ENCODE results near the gene SLC4A11. TPM values are rescaled to one million over a fixed set of nuclear protein-coding genes. Genes with fewer than 3 reads are reported as not detected.

SLC4A11 gene
- polyA plus RNA-seq, 1 donor (not counting 4 experiments of a cell fraction or from before 2014, with no cell fraction given): 4.7 TPM

- dilution Hi-C loops (cut with MboI; ENCODE audit: extremely low pct_ligation_motif_present, low sequenced_read_pairs): no loop called here
- H4K20me1 ChIP-seq (ENCODE audit: control insufficient read depth, extremely low read depth, insufficient read depth, low read length): no peaks in the 10 kb centered on the region
Measured at GRCh38 chr20:3209946-3210317, 29.1 kb downstream of the SLC4A11 start.

GRCh38 chr20:3209257-3209945 is 29.6 kb downstream of the SLC4A11 start, which contains the start of gene ITPA:
Gene ITPA, plus strand, starts transcription at chr20:3209498. Its CDS starts 54 bp downstream, at chr20:3209552.
- peaks cover 7 to 9% of the 10 kb centered on the region in 2 experiments for H3K36me3 ChIP-seq (ENCODE audit: control insufficient read depth in 2 of 2, extremely low read depth in 1 of 2, insufficient read depth in 2 of 2, low read length in 2 of 2)
- H3K27me3 ChIP-seq (ENCODE audit: control insufficient read depth, extremely low read depth, insufficient read depth, low read length): no peaks in the 10 kb centered on the region
- peak within 1 kb of the TSS; percentile 74 for H3K9ac ChIP-seq (ENCODE audit: control insufficient read depth, extremely low read depth, insufficient read depth, low read length)
- peaks cover 8% of the 10 kb centered on the region for H3K4me1 ChIP-seq (ENCODE audit: control insufficient read depth, extremely low read depth, insufficient read depth, low read length)
- peak within 1 kb of the TSS; percentile 62 for H2AFZ ChIP-seq (ENCODE audit: control insufficient read depth, low read length)
- H3K9me1 ChIP-seq (ENCODE audit: control insufficient read depth, extremely low read depth, insufficient read depth, low read length): no peaks in the 10 kb centered on the region
- FAIRE-seq (peak; percentile 17), DNase-seq (ENCODE audit: low read depth, low spot score) (no peak)
- H3K9me3 ChIP-seq (ENCODE audit: control insufficient read depth, low read depth, low read length): no peaks in the 10 kb centered on the region
- H3K4me2 ChIP-seq (ENCODE audit: control insufficient read depth, extremely low read depth, insufficient read depth, low read depth, low read length): peak within 1 kb of the TSS; percentile 99
- no peak for TF ChIP-seq EZH2 (IDR thresholded peaks at IDR 0.05; ENCODE audit: low read length)
- TF ChIP-seq, protein P1, sequence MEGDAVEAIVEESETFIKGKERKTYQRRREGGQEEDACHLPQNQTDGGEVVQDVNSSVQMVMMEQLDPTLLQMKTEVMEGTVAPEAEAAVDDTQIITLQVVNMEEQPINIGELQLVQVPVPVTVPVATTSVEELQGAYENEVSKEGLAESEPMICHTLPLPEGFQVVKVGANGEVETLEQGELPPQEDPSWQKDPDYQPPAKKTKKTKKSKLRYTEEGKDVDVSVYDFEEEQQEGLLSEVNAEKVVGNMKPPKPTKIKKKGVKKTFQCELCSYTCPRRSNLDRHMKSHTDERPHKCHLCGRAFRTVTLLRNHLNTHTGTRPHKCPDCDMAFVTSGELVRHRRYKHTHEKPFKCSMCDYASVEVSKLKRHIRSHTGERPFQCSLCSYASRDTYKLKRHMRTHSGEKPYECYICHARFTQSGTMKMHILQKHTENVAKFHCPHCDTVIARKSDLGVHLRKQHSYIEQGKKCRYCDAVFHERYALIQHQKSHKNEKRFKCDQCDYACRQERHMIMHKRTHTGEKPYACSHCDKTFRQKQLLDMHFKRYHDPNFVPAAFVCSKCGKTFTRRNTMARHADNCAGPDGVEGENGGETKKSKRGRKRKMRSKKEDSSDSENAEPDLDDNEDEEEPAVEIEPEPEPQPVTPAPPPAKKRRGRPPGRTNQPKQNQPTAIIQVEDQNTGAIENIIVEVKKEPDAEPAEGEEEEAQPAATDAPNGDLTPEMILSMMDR (optimal IDR thresholded peaks at IDR 0.05 in 1 of 3, IDR thresholded peaks at IDR 0.05 in 1 of 3, conservative IDR thresholded peaks at IDR 0.05 in 1 of 3; ENCODE audit: extremely low read depth in 1 of 3, insufficient read depth in 2 of 3, low read length in 3 of 3): peak in 1 of 3 experiments; percentile 6
- peak within 1 kb of the TSS; percentile 80 to 96 (median 87) for H3K4me3 ChIP-seq (ENCODE audit: control insufficient read depth in 2 of 3, extremely low read depth in 1 of 3, insufficient read depth in 2 of 3, low read depth in 1 of 3, low read length in 3 of 3)
- H3K79me2 ChIP-seq (ENCODE audit: control insufficient read depth, insufficient read depth, low read length): peaks cover 41% of the 10 kb centered on the region
- peak within 1 kb of the TSS; percentile 45 for H3K27ac ChIP-seq (ENCODE audit: control insufficient read depth, insufficient read depth, low read length)
- dilution Hi-C loops (cut with MboI; ENCODE audit: extremely low pct_ligation_motif_present, low sequenced_read_pairs): no loop called here
- no peaks in the 10 kb centered on the region for H4K20me1 ChIP-seq (ENCODE audit: control insufficient read depth, extremely low read depth, insufficient read depth, low read length)

More at GRCh38 chr20:3209946-3210317, 29.1 kb downstream of the SLC4A11 start:
- Histone ChIP-seq H3K9ac (ENCODE audit: control insufficient read depth, extremely low read depth, insufficient read depth, low read length) (peak overlapping the region; percentile 74), H3K9me3 (ENCODE audit: control insufficient read depth, low read depth, low read length) (no peaks in the 10 kb centered on the region), H3K4me1 (ENCODE audit: control insufficient read depth, extremely low read depth, insufficient read depth, low read length) (peaks cover 8% of the 10 kb centered on the region), H3K27ac (ENCODE audit: control insufficient read depth, insufficient read depth, low read length) (peak overlapping the region; percentile 45), H3K9me1 (ENCODE audit: control insufficient read depth, extremely low read depth, insufficient read depth, low read length) (no peaks in the 10 kb centered on the region), H3K4me3 (ENCODE audit: control insufficient read depth in 2 of 3, extremely low read depth in 1 of 3, insufficient read depth in 2 of 3, low read depth in 1 of 3, low read length in 3 of 3) (peak overlapping the region; percentile 80 to 96 (median 87)), H3K79me2 (ENCODE audit: control insufficient read depth, insufficient read depth, low read length) (peaks cover 41% of the 10 kb centered on the region), H3K27me3 (ENCODE audit: control insufficient read depth, extremely low read depth, insufficient read depth, low read length) (no peaks in the 10 kb centered on the region), H2AFZ (ENCODE audit: control insufficient read depth, low read length) (peak overlapping the region; percentile 62), H3K4me2 (ENCODE audit: control insufficient read depth, extremely low read depth, insufficient read depth, low read depth, low read length) (peak overlapping the region; percentile 99), H3K36me3 (ENCODE audit: control insufficient read depth in 2 of 2, extremely low read depth in 1 of 2, insufficient read depth in 2 of 2, low read length in 2 of 2) (peaks cover 7 to 9% of the 10 kb centered on the region in 2 experiments)
- FAIRE-seq (peak; percentile 77), DNase-seq (ENCODE audit: low read depth, low spot score) (no peak)
- TF ChIP-seq, protein P1 (optimal IDR thresholded peaks at IDR 0.05 in 1 of 3, IDR thresholded peaks at IDR 0.05 in 1 of 3, conservative IDR thresholded peaks at IDR 0.05 in 1 of 3; ENCODE audit: extremely low read depth in 1 of 3, insufficient read depth in 2 of 3, low read length in 3 of 3): no peak
- no peak for TF ChIP-seq EZH2 (IDR thresholded peaks at IDR 0.05; ENCODE audit: low read length)

Data from keratinocyte (primary cell).